Astrocyte (in vitro differentiated cells and primary cell): ENCODE results near the gene TEAD1.

Experiments used
- CTCF ChIP-seq: IDR thresholded peaks from 2 replicates; pipeline ENCODE4 v1.5.1; 2011; ENCODE audit warnings: low read depth, mild to moderate bottlenecking, inconsistent platforms, low read length, moderate library complexity; ENCODE audit not compliant: insufficient read depth
- EZH2 ChIP-seq: IDR thresholded peaks from 2 replicates; pipeline ENCODE4 v1.6.1; 2012; ENCODE audit warnings: mild to moderate bottlenecking, low read length, inconsistent platforms; ENCODE audit not compliant: insufficient read depth

GRCh38 chr11:12897390-12897789 is 223.2 kb downstream of the TEAD1 start:
- TF ChIP-seq EZH2 (no peak), CTCF (no peak)
